SU-DHL-6 (cell line): Measurements from ENCODE around the gene CENPF.

ENCODE experiments used
- CTCF ChIP-seq: fragments of 200-600 bp; sonication (generic); IDR thresholded peaks from one replicate; pipeline ENCODE4 v1.5.1; 2017; ENCODE audit warnings: antibody characterized with exemption, mild to moderate bottlenecking, low read length, moderate library complexity; ENCODE audit not compliant: insufficient read depth, poor library complexity, severe bottlenecking
- EZH2phosphoT487 ChIP-seq: fragments of 200-600 bp; sonication (generic), shearing (Covaris generic); conservative IDR thresholded peaks from 2 replicates; pipeline ENCODE4 v1.6.1; 2018; ENCODE audit warnings: mild to moderate bottlenecking, antibody characterized with exemption, low read length, moderate library complexity, mixed read lengths

- TF ChIP-seq CTCF (no peak), EZH2phosphoT487 (no peak)
Observed at GRCh38 chr1:214665606-214666110, 62.7 kb downstream of the CENPF start.
